ENCODE data around the gene IFT52. TPM values are rescaled to one million over a fixed set of nuclear protein-coding genes. Genes with fewer than 3 reads are reported as not detected.
"Not testable (repeated sequence)": the region's sequence is repeated elsewhere in the genome, so short reads cannot be mapped to it uniquely, and the experiment has no call there.

The IFT52 gene
- total RNA-seq, 1 experiment from 2014 or later = 30.8 TPM

DNA sequence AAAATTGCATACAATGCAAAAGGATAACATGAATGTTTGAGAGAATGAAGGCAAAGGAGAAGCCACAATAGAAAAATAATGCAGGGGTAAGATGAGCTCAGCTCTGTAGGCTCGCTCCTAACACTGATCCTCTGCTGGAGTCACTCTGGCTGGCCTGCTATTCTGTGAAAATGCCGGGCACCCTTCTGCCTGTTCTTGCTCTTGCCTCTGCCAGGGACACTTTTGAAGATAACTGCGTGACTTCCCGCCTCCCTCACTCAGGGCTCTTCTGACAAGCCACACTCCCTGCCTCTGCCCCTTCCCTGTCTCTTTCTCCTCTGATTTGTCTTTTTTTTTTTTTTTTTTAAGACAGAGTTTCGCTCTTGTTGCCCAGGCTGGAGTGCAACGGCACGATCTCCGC is 40.9 kb downstream of the IFT52 start:
- Mint-ChIP-seq H3K4me3 (ENCODE audit: low read depth, unreplicated experiment) (no peak overlapping the region), H3K4me1 (ENCODE audit: low read depth, unreplicated experiment) (peaks cover 10% of the 10 kb centered on the region), H3K36me3 (ENCODE audit: insufficient read depth, unreplicated experiment) (peaks cover 21% of the 10 kb centered on the region), H3K27ac (ENCODE audit: unreplicated experiment) (no peak overlapping the region), H3K27me3 (ENCODE audit: unreplicated experiment) (no peaks in the 10 kb centered on the region), H3K9me3 (ENCODE audit: low read depth, unreplicated experiment) (no peaks in the 10 kb centered on the region)
- no peak for DNase-seq
- CTCF ChIA-PET = no interaction called here
- intact Hi-C loops (cut with micrococcal nuclease; ENCODE audit: unreplicated experiment) = no loop called here
- BruUV-seq (replicated peaks) = no TSS peak
- TF ChIP-seq, protein P1, sequence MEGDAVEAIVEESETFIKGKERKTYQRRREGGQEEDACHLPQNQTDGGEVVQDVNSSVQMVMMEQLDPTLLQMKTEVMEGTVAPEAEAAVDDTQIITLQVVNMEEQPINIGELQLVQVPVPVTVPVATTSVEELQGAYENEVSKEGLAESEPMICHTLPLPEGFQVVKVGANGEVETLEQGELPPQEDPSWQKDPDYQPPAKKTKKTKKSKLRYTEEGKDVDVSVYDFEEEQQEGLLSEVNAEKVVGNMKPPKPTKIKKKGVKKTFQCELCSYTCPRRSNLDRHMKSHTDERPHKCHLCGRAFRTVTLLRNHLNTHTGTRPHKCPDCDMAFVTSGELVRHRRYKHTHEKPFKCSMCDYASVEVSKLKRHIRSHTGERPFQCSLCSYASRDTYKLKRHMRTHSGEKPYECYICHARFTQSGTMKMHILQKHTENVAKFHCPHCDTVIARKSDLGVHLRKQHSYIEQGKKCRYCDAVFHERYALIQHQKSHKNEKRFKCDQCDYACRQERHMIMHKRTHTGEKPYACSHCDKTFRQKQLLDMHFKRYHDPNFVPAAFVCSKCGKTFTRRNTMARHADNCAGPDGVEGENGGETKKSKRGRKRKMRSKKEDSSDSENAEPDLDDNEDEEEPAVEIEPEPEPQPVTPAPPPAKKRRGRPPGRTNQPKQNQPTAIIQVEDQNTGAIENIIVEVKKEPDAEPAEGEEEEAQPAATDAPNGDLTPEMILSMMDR (IDR thresholded peaks at IDR 0.05; ENCODE audit: unreplicated experiment) = no peak

DNA sequence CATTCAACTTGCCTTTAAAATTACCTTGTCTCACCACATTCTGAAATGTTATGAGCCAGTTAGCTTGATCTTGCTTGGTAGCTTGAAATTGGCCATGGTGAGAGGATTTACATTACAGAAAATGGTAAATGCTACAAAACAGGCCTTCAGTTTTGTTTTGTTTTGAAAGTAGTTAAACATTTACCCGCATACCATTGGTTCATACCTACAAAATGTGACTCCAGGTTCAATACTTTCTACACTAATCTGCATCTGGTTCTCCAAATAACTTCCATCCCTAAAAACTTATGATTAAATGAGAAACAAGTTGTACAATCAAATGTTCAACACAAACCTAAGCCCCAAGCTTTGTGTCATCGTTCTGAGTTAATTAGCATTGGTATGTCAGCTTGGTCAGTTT is 45.7 kb downstream of the IFT52 start:
- Mint-ChIP-seq H3K27ac (ENCODE audit: unreplicated experiment) (no peak overlapping the region), H3K27me3 (ENCODE audit: unreplicated experiment) (no peaks in the 10 kb centered on the region), H3K4me3 (ENCODE audit: low read depth, unreplicated experiment) (no peak overlapping the region), H3K9me3 (ENCODE audit: low read depth, unreplicated experiment) (no peaks in the 10 kb centered on the region), H3K36me3 (ENCODE audit: insufficient read depth, unreplicated experiment) (peaks cover 23% of the 10 kb centered on the region), H3K4me1 (ENCODE audit: low read depth, unreplicated experiment) (peaks cover 15% of the 10 kb centered on the region)
- BruUV-seq (replicated peaks) = no TSS peak
- intact Hi-C loops (cut with micrococcal nuclease; ENCODE audit: unreplicated experiment) = no loop called here
- CTCF ChIA-PET = interaction anchor here (0.7 to 1.0 kb wide), 2 partner anchors 9 to 114 kb away, joined by 4 to 8 read pairs; no protein-coding TSS in a partner anchor
- DNase-seq = no peak
- TF ChIP-seq, protein P1 (IDR thresholded peaks at IDR 0.05; ENCODE audit: unreplicated experiment) = no peak

DNA sequence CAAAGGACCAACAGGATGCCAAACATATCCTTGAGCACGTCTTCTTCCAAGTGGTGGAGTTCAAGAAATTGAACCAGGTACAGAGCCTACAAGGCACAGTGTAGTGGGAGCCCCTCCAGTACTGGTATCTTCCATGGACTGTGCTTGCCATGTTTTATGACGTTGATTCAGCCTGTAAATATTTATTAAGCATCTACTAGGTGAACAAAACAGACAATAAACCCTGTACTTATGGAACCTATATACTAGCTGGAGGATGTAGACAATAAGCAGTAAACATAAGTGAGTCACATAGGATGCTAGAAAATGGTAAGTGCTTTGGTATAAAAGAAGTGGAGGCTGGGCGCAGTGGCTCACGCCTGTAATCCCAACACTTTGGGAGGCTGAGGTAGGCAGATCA is 51.8 kb downstream of the IFT52 start:
- peaks cover 32% of the 10 kb centered on the region for H3K36me3 Mint-ChIP-seq (ENCODE audit: insufficient read depth, unreplicated experiment)
- TF ChIP-seq, protein P1 (IDR thresholded peaks at IDR 0.05; ENCODE audit: unreplicated experiment) = no peak
- H3K27ac Mint-ChIP-seq (ENCODE audit: unreplicated experiment) = no peak overlapping the region
- intact Hi-C loops (cut with micrococcal nuclease; ENCODE audit: unreplicated experiment) = no loop called here
- no peaks in the 10 kb centered on the region for H3K4me1 Mint-ChIP-seq (ENCODE audit: low read depth, unreplicated experiment)
- H3K27me3 Mint-ChIP-seq (ENCODE audit: unreplicated experiment) = no peaks in the 10 kb centered on the region
- CTCF ChIA-PET = no interaction called here
- H3K4me3 Mint-ChIP-seq (ENCODE audit: low read depth, unreplicated experiment) = no peak overlapping the region
- no peak for DNase-seq
- no peaks in the 10 kb centered on the region for H3K9me3 Mint-ChIP-seq (ENCODE audit: low read depth, unreplicated experiment)
- BruUV-seq (replicated peaks) = no TSS peak

DNA sequence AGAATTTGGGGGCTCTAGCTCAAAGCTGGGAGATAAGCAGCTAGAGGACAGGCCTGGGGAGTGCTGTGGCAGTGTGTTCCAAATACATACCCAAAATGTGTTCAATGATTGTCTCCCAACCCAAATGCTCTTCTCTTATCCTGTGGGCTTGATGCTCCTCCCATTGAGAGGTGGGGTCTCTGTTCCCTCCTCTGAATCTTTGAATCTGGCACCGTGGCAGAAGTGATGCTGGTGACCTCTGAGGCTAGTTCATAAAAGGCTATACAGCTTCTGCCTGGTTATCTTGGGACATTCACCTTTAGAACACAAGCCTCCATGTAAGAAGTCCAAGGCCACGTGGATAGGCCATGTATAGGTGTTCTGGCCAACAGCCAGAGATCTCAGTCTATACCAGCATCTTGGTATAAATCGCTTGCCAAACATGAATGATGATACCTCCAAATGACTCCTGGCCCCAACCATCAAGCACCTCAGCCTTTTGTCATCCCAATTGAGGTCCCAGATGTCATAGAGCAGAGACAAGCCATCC is 60.3 kb downstream of the IFT52 start:
- BruUV-seq (replicated peaks) = no TSS peak
- TF ChIP-seq, protein P1 (IDR thresholded peaks at IDR 0.05; ENCODE audit: unreplicated experiment) = no peak
- no peak for DNase-seq
- H3K4me3 Mint-ChIP-seq (ENCODE audit: low read depth, unreplicated experiment) = no peak overlapping the region
- H3K36me3 Mint-ChIP-seq (ENCODE audit: insufficient read depth, unreplicated experiment) = peaks cover 14% of the 10 kb centered on the region
- H3K27me3 Mint-ChIP-seq (ENCODE audit: unreplicated experiment) = no peaks in the 10 kb centered on the region
- H3K4me1 Mint-ChIP-seq (ENCODE audit: low read depth, unreplicated experiment) = no peaks in the 10 kb centered on the region
- intact Hi-C loops (cut with micrococcal nuclease; ENCODE audit: unreplicated experiment) = no loop called here
- no peaks in the 10 kb centered on the region for H3K9me3 Mint-ChIP-seq (ENCODE audit: low read depth, unreplicated experiment)
- no peak overlapping the region for H3K27ac Mint-ChIP-seq (ENCODE audit: unreplicated experiment)
- CTCF ChIA-PET = interaction anchor here (2.1 kb wide), 1 partner anchor 10 kb away, joined by 7 read pairs; no protein-coding TSS in a partner anchor

DNA sequence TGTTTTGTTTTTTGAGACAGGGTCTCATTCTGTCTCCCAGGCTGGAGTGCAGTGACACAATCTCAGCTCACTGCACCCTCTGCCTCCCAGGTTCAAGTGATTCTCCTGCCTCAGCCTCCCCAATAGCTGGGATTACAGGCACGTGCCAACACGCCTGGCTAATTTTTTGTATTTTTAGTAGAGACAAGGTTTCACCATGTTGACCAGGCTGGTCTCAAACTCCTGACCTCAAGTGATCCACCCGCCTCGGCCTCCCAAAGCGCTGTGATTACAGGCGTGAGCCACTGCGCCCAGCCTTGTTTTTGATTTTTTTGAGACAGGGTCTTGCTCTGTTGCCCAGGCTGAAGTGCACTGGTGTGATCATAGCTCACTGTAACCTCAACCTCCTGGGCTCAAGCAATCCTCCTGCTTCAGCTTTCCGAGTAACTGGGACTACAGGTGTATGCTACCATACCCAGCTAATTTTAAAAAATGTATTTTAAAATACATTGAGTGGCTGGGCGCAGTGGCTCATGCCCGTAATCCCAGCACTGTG is 61.0 kb downstream of the IFT52 start:
- H3K4me1 Mint-ChIP-seq (ENCODE audit: low read depth, unreplicated experiment); BruUV-seq (replicated peaks); DNase-seq; H3K4me3 Mint-ChIP-seq (ENCODE audit: low read depth, unreplicated experiment); H3K9me3 Mint-ChIP-seq (ENCODE audit: low read depth, unreplicated experiment); H3K27ac Mint-ChIP-seq (ENCODE audit: unreplicated experiment); H3K27me3 Mint-ChIP-seq (ENCODE audit: unreplicated experiment); CTCF ChIA-PET; intact Hi-C loops (cut with micrococcal nuclease; ENCODE audit: unreplicated experiment): not testable (repeated sequence)
- peaks cover 15% of the 10 kb centered on the region for H3K36me3 Mint-ChIP-seq (ENCODE audit: insufficient read depth, unreplicated experiment)
